Central memory CD8-positive, alpha-beta T cell (primary cell): Measurements from ENCODE around the gene SFN.
"Not testable (repeated sequence)": the region's sequence is repeated elsewhere in the genome, so short reads cannot be mapped to it uniquely, and the experiment has no call there.

Source experiments
- ATAC-seq: fragments of 150-1000 bp; cut with Tn5 transposase; replicated peaks from 2 replicates; pipeline ENCODE4 v1.10.0; 2022; ENCODE audit warnings: mild to moderate bottlenecking, moderate FRiP score, moderate number of reproducible peaks; ENCODE audit not compliant: poor library complexity, severe bottlenecking; ENCODE audit errors: extremely low read depth
- DNase-seq, 2 donors: peaks; one replicate each; pipeline ENCODE4 v3.0.0; 2021; ENCODE audit warnings: low spot score in 2 of 2
- H3K27ac Mint-ChIP-seq: one replicate; pipeline ENCODE4 v1.8.0; 2022; ENCODE audit warnings: low read depth, mild to moderate bottlenecking, moderate library complexity, mixed read lengths
- H3K27me3 Mint-ChIP-seq: one replicate; pipeline ENCODE4 v1.8.0; 2022; ENCODE audit warnings: mixed read lengths
- H3K36me3 Mint-ChIP-seq: one replicate; pipeline ENCODE4 v1.8.0; 2022; ENCODE audit warnings: mild to moderate bottlenecking, moderate library complexity, mixed read lengths; ENCODE audit not compliant: insufficient read depth
- H3K4me1 Mint-ChIP-seq: one replicate; pipeline ENCODE4 v1.8.0; 2022; ENCODE audit warnings: mixed read lengths
- H3K4me3 Mint-ChIP-seq: one replicate; pipeline ENCODE4 v1.8.0; 2022; ENCODE audit warnings: mild to moderate bottlenecking, moderate library complexity, mixed read lengths
- H3K9me3 Mint-ChIP-seq: one replicate; pipeline ENCODE4 v1.8.0; 2022; ENCODE audit warnings: mixed read lengths

Gene SFN

DNA sequence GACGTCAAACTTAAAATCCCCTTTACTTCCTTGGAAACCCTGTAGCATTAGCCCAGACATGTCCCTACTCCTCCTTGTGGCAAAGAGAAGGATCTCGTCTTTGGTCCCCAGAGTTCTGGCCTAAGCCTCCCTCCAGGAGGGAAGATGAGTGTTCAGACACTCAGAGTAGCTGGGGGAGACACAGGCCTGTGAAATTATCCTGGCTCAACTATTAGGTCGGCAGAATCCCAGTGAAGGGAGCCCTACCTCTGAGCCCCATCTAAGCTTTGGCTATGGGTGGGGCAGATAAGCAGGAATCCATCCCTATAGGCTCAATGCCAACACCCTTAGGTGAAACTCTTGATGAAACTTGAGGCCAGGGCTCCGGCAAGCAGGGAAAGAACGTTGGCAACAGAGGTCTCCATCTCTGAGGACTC lies 1.7 kb upstream of the SFN start:
- Mint-ChIP-seq H3K27me3 (no peaks in the 10 kb centered on the region), H3K36me3 (peaks cover 14% of the 10 kb centered on the region), H3K4me1 (peaks cover 25% of the 10 kb centered on the region), H3K27ac (no peak overlapping the region), H3K9me3 (no peaks in the 10 kb centered on the region), H3K4me3 (no peak overlapping the region)
- ATAC-seq, result no peak
- no peak for DNase-seq

DNA sequence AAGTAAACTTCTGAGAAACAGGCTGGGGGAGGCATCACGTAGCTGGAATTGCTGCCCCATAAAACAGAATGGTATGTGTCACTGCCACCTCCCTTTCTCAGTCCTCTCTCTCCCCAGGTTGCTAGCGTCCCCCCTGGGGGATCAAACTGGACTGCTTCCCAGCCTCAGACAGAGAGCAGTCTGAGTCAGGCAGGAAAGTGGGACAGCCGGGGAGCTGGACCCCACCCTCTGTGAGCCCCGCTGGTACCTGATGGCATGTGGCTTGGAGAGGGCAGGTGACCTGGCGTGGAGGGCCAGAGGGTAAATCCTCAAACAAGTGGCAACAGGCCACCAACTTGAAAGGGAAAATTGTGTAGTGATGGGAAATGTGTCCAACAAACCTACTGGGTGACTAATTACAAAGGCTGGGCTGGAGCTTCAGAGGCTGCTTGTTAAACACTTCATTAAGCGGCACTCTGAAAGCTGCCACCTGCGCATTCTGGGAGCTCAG lies 1.0 kb upstream of the SFN start:
- Mint-ChIP-seq H3K27ac (no peak overlapping the region), H3K4me1 (peaks cover 25% of the 10 kb centered on the region), H3K36me3 (peaks cover 14% of the 10 kb centered on the region), H3K4me3 (no peak overlapping the region), H3K27me3 (no peaks in the 10 kb centered on the region), H3K9me3 (no peaks in the 10 kb centered on the region)
- ATAC-seq (no peak), DNase-seq (no peak)

DNA sequence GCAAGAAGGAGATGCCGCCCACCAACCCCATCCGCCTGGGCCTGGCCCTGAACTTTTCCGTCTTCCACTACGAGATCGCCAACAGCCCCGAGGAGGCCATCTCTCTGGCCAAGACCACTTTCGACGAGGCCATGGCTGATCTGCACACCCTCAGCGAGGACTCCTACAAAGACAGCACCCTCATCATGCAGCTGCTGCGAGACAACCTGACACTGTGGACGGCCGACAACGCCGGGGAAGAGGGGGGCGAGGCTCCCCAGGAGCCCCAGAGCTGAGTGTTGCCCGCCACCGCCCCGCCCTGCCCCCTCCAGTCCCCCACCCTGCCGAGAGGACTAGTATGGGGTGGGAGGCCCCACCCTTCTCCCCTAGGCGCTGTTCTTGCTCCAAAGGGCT lies 732 bp downstream of the SFN start:
- H3K27ac Mint-ChIP-seq, result no peak overlapping the region
- peak overlapping the region; percentile 89 for H3K4me3 Mint-ChIP-seq
- no peaks in the 10 kb centered on the region for H3K27me3 Mint-ChIP-seq
- peaks cover 14% of the 10 kb centered on the region for H3K36me3 Mint-ChIP-seq
- ATAC-seq, result no peak
- H3K9me3 Mint-ChIP-seq, result no peaks in the 10 kb centered on the region
- DNase-seq, result no peak
- H3K4me1 Mint-ChIP-seq, result peaks cover 25% of the 10 kb centered on the region

DNA sequence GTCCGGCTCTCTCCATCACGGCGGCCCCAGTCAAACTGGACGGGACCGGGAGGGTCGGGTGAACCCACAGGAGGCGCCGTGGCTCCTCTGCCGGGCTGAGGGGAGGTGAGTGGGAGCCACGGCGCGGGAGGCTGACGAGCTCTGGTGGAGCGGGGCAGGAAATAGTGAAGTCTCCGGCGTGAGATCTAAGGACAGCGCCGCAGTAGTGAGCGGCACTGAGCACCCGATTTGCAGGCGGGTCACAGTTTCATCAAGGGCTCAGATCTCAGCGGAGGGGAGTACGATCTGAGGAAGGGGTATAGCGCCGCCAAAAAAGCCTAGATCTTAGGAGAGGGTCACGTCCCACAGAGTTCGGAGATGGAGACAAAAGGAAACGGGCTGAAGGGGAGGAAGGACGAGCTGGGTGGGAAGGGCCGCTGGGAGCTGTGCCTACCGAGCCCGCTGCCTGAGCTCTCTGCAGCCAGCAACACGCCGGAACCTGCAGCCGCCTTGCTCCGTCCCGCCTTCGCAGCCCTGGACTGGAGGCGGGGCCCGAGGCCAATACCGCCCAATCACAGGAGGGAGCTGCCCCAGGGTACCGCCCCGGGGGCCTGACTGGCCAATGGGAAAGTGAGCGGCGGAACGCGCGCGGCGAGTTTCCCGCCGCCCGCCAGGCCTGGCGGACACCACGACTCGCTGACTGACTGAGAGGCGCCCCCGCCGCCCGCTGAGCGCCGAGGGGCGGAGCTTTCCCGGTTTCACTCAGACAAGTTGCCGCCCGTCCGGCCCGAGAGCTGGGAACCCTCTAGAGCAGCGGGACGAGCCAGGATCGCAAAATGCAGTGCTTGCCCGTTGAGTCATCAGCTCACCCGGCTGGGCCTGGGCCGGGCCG lies 1.9 kb downstream of the SFN start:
- ATAC-seq (peak; percentile 97), DNase-seq (peak; percentile 87 to 91)
- H3K36me3 Mint-ChIP-seq, result peaks cover 10% of the 10 kb centered on the region
- H3K9me3 Mint-ChIP-seq, result no peaks in the 10 kb centered on the region
- peak overlapping the region; percentile 89 for H3K4me3 Mint-ChIP-seq
- H3K27ac Mint-ChIP-seq, result peak overlapping the region; percentile 80
- H3K4me1 Mint-ChIP-seq, result peaks cover 25% of the 10 kb centered on the region
- H3K27me3 Mint-ChIP-seq, result no peaks in the 10 kb centered on the region

DNA sequence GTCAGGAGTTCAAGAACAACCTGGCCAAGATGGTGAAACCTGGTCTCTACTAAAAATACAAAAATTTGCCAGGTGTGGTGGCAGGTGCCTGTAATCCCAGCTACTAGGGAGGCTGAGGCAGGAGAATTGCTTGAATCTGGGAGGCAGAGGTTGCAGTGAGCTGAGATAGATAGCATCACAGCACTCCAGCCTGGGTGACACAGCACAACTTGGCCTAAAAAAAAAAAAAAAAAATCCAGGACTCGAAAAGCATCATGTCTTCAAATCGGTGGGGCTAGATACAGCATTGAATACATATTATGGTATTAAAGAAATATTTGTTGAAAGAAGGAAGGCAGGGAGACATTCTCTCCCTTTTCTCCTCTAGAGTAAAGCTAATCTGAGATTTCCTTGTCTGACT lies 10.1 kb downstream of the SFN start:
- H3K36me3 Mint-ChIP-seq, H3K27me3 Mint-ChIP-seq, DNase-seq, ATAC-seq, H3K4me1 Mint-ChIP-seq, H3K9me3 Mint-ChIP-seq, H3K4me3 Mint-ChIP-seq, H3K27ac Mint-ChIP-seq: not testable (repeated sequence)

DNA sequence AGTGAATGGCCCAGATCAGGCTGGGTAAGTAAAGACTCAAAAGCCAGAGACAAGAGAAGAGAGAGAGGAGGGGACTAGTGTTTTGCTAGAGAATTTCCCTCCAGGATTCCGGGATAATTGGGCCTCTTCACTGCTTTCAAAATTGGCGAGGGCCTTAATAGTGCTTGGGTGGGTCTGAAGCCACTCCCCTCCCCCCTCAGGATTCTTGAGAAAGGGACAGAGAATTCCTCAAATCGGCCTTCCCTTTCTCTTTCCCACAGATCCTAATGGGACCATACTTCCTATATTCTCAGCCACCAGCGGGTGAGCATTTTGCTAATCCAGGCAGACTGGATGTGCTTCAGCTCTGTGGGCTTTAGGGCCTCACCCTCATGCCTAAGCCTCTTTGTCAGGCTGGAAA lies 11.9 kb downstream of the SFN start:
- Mint-ChIP-seq H3K27ac (no peak overlapping the region), H3K4me1 (no peaks in the 10 kb centered on the region), H3K4me3 (no peak overlapping the region), H3K36me3 (peaks cover 8% of the 10 kb centered on the region), H3K27me3 (no peaks in the 10 kb centered on the region), H3K9me3 (no peaks in the 10 kb centered on the region)
- no peak for DNase-seq
- ATAC-seq, result no peak

DNA sequence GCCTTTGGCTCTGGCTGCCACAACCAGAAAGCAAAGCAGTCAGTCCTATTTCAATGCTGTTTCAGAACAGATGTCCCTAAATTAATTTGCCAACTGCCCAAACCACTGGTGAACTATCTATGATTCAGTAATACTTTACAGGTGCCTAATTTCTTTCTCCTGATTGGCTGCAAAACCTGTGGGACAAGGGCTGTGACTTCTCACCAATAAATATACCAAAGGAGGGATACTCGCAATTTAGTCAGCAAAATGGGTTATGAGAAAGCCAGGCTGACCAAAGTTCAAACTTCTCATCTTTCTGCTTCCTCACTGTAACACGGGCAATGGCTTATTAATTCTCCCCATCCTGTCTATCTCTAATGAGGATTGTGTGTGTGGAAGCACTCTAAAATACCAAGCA lies 14.4 kb downstream of the SFN start:
- ATAC-seq (no peak), DNase-seq (no peak)
- no peaks in the 10 kb centered on the region for H3K4me1 Mint-ChIP-seq
- H3K9me3 Mint-ChIP-seq, result no peaks in the 10 kb centered on the region
- peaks cover 24% of the 10 kb centered on the region for H3K36me3 Mint-ChIP-seq
- no peak overlapping the region for H3K27ac Mint-ChIP-seq
- H3K4me3 Mint-ChIP-seq, result no peak overlapping the region
- no peaks in the 10 kb centered on the region for H3K27me3 Mint-ChIP-seq

DNA sequence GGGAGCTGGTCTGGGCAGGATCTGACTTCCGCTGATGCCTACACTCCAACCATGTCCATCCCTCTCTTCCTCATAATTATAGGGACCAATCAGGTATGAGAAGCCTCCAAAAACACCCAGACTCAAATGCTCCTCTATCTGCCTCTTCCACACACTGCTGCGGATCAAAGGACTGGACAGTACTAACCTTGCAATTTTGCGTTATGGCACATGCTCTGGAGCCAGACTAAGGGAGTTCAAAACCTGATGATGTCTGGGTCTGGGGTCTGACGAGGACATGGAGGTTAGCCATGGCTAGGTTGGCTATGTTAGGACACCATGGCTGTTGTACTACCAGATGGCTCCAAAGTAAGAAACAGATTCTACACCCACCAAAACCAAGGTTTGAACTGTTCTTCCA lies 16.8 kb downstream of the SFN start:
- H3K27me3 Mint-ChIP-seq, result no peaks in the 10 kb centered on the region
- peaks cover 8% of the 10 kb centered on the region for H3K4me1 Mint-ChIP-seq
- DNase-seq (no peak), ATAC-seq (no peak)
- no peak overlapping the region for H3K4me3 Mint-ChIP-seq
- H3K27ac Mint-ChIP-seq, result no peak overlapping the region
- H3K9me3 Mint-ChIP-seq, result no peaks in the 10 kb centered on the region
- H3K36me3 Mint-ChIP-seq, result peaks cover 43% of the 10 kb centered on the region

DNA sequence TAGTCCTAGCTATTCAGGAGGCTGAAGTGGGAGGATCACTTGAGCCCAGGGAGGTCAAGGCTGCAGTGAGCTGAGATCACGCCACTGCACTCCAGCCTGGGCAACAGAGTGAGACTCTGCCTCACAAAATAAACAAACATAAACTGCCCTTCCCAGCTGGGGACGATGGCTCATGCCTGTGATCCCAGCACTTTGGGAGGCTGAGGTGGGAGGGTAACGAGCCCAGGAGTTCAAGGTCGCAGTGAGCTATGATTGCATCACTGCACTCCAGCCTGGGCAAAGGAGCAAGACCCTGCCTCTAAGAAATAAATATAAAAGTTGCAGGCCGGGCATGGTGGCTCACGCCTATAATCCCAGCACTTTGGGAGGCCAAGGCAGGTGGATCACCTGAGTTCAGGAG lies 18.7 kb downstream of the SFN start:
- H3K9me3 Mint-ChIP-seq, H3K4me3 Mint-ChIP-seq, H3K27ac Mint-ChIP-seq, H3K27me3 Mint-ChIP-seq, DNase-seq, ATAC-seq: not testable (repeated sequence)
- peaks cover 56% of the 10 kb centered on the region for H3K36me3 Mint-ChIP-seq
- H3K4me1 Mint-ChIP-seq, result peaks cover 12% of the 10 kb centered on the region

DNA sequence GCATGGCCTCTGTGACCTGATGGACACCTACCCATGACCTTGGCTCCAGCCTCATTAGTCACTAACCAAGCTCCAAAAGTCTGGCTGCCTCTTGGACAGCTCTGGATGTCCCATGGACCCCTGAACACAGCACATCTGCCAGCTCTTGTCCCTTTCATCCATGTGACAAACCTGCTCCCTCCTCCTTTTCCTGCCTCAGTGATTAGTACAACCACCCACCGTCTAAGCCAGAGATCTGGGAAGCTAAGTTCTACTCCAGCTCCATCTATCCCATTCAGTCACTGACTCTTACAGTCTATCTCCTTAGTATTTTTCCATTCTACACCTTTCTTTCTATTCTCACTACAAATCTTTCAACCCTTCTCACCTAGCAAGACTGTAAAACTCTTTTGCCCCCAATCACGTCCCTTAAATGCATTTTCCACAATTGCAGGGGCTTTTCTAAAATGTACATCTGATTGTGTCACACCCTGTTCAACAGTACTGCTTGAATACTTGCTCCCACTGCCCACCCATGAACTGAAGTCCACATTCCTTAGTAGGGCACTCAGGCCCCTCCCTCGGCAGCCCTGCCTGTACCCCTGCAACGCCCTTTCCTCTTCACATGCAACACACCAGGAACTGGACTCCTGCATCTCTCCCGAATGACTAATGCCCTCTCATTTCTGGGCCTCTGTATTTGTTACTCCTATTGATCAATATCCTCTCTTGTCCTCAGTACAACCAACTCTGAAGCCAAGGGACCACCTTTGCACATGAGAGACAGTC lies 19.9 kb downstream of the SFN start:
- peaks cover 67% of the 10 kb centered on the region for H3K36me3 Mint-ChIP-seq
- no peaks in the 10 kb centered on the region for H3K9me3 Mint-ChIP-seq
- H3K27me3 Mint-ChIP-seq, result no peaks in the 10 kb centered on the region
- H3K4me1 Mint-ChIP-seq, result peaks cover 16% of the 10 kb centered on the region
- H3K4me3 Mint-ChIP-seq, result no peak overlapping the region
- DNase-seq (no peak), ATAC-seq (no peak)
- no peak overlapping the region for H3K27ac Mint-ChIP-seq

DNA sequence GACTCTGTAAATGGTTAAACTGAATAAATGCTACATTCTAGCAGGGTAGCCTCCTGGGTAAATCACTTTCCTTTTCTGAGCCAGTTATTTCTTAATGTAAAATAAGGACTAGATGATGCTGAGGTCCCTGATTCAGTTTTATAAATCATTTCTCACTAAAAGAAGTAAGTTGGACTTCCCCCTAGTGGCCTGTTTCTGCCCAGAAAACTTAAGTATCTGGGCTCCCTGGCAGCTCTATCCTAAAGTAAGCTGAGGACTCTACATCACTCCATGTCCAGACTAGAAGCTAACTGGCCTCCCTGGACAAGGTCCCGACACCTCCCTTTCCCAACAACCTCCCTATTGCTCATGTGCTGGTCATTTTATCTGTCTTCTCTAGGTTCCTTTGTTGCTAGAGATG lies 24.2 kb downstream of the SFN start:
- H3K4me3 Mint-ChIP-seq, result no peak overlapping the region
- H3K4me1 Mint-ChIP-seq, result peaks cover 37% of the 10 kb centered on the region
- DNase-seq, result no peak
- H3K27ac Mint-ChIP-seq, result no peak overlapping the region
- no peak for ATAC-seq
- no peaks in the 10 kb centered on the region for H3K27me3 Mint-ChIP-seq
- H3K36me3 Mint-ChIP-seq, result peaks cover 72% of the 10 kb centered on the region
- H3K9me3 Mint-ChIP-seq, result no peaks in the 10 kb centered on the region

DNA sequence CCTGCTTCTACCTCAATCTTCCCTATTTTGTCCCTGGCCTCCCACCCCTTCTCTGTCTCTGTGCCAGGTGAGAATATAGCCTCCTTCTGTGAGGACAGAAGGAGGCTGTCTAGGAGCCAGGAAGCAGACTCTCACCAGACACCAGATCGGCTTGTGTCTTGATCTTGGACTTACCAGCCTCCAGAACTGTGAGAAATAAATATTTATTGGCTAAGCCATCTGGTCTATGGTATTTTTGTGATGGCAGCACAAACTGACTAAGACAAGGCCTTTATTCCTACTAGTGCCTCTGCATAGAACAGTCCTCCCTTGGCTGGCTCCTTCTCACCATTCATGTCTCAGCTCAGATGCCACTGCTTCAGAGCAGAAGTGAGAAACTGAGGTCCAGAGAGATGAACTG lies 25.3 kb downstream of the SFN start:
- H3K4me1 Mint-ChIP-seq, result peaks cover 37% of the 10 kb centered on the region
- DNase-seq (no peak), ATAC-seq (no peak)
- H3K36me3 Mint-ChIP-seq, result peaks cover 74% of the 10 kb centered on the region
- no peaks in the 10 kb centered on the region for H3K9me3 Mint-ChIP-seq
- peak overlapping the region; percentile 96 for H3K4me3 Mint-ChIP-seq
- peak overlapping the region; percentile 92 for H3K27ac Mint-ChIP-seq
- no peaks in the 10 kb centered on the region for H3K27me3 Mint-ChIP-seq
